A549 treated with GW870086 at 1 μM for 4 hours (cell line): ENCODE data around the gene RPS18. TPM values are rescaled to one million over a fixed set of nuclear protein-coding genes. Genes with fewer than 3 reads are reported as not detected.

Experiments
- total RNA-seq: library from RNA; stranded (reverse); fragments of 200-300 nt; extraction: Qiagen RNA extraction; gene quantifications from 5 replicates; pipeline ENCODE4 v1.2.3, GENCODE V29; 2022; ENCODE audit warnings: low read depth

RPS18 gene
- total RNA-seq, result 2,539 to 2,848 TPM (median 2,622 TPM) in 5 replicates

DNA sequence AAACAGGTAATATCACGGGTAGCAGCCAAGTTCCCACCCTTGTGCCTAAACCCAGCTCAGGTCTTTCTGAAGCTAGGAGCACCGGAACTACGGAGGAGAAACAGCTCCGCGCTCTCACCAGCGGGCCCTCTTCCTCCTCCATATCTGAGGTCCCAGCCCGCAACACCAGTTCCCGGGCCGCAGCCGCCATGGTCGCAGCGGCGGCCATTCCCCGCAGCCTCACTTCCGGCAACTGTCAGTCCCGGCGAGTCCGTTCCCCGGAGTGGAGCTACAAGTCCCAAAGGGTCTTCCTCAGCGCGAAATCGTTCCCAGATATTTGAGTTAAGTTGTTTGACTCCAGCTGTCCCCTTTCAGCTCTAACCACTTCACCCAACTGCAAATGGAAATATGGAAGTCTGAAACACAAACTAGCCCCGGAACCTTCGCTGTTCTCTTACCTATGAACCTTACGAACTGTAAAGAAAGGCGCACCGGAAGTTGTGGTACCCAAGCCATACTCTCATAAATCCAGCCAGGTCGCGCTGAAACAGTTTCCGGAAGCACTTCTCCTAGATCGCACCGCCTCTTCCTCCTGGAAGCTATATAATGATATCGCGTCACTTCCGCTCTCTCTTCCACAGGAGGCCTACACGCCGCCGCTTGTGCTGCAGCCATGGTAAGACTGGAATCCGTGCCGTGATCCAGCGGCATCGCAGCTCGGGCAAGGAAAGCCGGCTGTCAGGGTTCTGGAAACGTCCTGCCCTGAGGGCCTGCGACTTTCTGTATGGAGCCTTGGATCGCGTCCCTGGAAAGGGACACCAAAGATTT, at the start of gene RPS18, which contains the start of gene VPS52:
TSS of gene RPS18 (plus strand) at position 608 of the 807 bp plus-strand sequence. CDS start at position 653, 45 bp downstream.
TSS of gene VPS52 (minus strand) at position 409 of the 807 bp plus-strand sequence. CDS start at position 208, 201 bp downstream.

DNA sequence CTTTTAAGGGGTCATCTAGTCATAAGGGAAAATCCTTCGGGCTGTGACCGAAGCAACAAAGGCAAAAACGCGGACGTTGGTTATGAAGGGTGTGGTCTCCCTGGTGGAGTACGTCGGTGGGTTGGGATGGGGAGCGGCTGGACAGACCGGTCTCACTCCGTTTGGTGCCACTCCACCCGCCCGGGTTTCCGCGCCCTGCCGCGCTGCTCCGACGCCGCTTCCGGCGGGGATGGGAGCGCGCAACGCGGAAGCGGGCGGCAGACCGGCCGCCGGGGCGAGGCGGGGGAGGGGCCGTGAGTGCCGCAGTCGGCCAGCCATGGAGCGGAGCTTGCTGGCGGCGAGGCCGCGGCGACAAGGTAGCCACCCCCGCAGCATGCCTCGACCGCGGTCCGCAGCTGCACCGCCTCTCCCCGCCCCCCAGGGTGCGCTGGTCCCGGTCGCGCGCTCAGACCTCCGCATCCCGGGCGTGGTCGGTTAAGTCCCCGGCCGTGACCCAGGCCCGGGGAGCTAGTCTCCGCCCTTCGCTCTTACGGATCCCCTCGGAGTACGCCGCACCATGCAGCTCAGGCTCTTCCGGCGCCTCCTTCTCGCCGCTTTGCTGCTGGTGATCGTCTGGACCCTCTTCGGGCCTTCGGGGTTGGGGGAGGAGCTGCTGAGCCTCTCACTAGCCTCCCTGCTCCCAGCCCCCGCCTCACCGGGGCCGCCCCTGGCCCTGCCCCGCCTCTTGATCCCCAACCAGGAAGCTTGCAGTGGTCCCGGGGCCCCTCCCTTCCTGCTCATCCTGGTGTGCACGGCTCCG, 5.2 kb downstream of the RPS18 start, which contains the start of gene B3GALT4:
TSS of gene B3GALT4 (plus strand) at position 260 of the 799 bp plus-strand sequence. CDS start at position 557, 297 bp downstream.

DNA sequence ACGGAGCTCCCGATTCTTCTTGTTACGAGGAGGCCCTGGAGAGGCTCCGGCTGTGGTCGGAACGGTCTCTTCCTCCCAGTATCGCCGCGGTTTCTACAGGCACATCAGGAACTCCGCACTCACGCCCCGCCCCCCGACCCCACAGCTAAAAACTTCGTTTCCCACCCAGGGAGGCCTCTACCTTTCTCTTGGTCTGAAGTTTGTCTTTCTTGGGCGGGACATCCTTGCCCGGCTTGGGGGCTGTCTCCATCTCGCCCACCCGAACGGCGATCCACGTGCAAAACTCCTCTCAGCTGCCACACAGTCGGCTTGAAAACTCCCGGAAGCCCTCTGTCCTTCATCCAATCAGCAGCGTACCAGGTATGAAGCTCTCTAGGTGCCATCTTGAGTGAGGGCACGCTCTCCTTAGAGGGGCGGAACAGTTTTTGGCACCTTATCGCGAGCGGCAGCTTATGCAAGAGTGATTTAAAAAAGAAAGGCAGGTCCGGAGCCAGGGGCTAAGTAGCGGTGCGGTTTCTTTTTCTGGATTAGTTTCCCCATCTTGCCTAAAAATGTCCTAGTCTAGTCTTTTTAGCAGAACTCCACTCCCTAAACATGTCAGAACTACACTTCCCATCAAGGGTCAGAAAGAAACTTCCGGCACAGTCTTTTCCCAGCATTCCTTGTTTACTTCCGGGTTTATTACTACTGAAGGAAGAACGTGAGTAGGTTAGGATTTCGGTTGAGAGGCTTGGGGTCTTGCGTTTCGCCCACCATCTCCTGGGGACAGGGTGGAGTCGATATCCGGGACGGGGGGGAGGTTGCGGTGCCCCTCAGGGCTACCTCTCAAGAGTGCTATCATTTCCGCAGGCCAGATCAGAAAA, 17.3 kb downstream of the RPS18 start, which contains the start of the genes PFDN6 and WDR46:
TSS of gene PFDN6 (plus strand) at position 681 of the 863 bp plus-strand sequence. CDS start 256 bp downstream, outside the sequence.
TSS of gene WDR46 (minus strand) at position 319 of the 863 bp plus-strand sequence. CDS start at position 250, 69 bp downstream.

DNA sequence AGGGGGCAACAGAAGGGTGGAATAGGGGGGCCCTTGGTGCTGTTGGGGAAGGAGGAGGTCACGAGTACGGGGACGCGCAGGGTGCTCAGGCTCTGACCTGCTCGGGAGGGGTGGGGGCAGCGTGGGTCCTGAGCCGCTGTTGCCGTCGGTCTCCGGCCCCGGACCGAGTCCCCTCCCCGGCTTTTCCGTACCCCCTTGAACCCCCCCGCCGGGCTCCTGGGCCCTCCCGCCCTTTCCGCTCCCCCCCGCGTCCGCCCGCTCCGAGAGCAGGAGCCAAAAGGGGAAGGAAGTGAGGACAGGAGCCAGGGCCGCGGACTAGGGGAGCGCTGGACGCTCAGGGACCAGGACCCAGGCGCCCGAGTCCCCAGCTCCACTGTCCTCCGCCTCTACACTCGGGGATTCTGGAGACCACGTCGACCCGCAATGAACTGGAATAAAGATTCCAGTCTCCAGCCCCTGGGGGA, 26.9 kb downstream of the RPS18 start, which contains the start of gene RGL2:
TSS of gene RGL2 (minus strand) at position 170 of the 464 bp plus-strand sequence. CDS start 332 bp downstream, outside the sequence.

DNA sequence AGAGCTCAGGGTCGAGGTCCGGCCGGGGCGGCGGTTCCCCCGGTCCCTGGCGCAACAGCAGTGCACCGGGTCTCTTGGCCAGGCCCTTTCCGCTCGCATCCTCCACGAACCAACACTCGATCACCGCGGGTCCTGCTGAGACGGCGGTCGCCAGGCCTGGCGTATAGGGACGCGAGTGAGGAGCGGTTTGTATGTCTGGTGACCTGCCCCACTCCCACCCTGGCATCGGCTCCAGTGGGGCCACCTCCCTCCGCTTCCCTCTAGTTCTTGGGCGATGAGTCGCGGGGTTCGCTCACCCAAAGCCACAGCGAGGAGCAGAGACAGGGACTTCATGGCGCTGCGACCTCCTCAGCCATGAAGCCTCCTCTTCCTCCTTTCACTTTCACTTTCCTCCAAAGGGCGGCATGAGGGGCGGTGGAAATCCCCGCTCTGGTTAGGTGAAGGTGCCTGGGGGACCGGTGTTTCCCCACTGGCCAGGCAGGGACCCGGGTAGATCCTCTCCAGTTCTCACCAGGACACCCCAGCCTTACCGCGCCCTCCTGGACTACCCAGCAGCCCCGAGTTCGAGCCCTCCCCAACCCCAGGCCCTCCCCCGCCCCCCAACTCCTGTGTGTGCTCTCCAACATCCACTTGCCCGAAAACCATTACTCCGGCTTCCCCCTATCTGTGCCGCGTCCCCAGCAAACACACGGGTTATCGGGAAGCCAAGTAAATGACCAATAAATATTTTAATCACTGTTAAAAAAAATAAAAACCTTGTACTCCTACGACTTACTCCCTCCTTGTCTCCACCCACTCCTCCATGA, 42.0 kb downstream of the RPS18 start, which contains the start of gene TAPBP:
TSS of gene TAPBP (minus strand) at position 370 of the 806 bp plus-strand sequence. CDS start at position 333, 37 bp downstream.

DNA sequence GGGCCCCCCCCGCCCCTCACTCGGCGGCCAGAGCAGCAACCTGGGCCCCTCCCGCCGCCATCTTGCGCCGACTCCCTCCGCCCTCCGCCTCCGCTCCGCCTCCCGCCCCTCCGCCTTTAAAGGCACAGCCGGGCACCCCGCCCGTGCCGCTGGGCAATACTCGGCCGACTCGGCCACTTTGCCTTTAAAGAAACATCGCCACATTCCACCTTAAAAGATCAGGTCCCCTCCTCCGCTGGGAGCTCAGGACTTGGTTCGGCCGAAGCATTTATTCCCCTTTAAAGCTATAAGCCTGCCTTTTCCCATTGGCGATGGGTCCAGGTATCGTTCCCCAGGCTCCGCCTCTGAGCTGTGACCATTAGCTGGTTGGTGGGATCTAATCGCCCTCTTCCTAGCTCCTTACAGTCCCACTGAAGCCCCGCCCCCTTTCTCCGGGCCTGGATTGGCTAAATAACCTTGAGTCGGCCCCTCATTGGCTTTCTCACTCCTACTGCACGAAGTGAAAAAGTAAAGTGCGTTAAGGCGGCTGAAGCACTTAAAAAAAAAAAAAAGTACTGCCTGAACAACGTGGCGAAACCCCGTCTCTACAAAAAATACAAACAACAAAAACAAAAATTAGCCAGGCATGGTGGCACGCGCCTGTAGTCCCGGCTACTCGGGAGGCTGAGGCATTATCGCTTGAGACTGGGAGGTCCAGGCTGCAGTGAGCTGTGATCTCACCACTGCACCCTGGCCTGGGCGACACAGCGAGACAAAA, 46.0 kb downstream of the RPS18 start, which contains the start of gene ZBTB22:
TSS of gene ZBTB22 (minus strand) at position 76 of the 757 bp plus-strand sequence. CDS start 828 bp downstream, outside the sequence.

Other genes with a start within 250 kb of the RPS18 start
- gene HLA-DPA1, start 198.4 kb upstream of the RPS18 start, total RNA-seq, result not detected in 5 replicates
- gene HLA-DPB1, start 196.1 kb upstream of the RPS18 start, total RNA-seq, result not detected in 5 replicates
- gene COL11A2, start 79.6 kb upstream of the RPS18 start, total RNA-seq, result 0.45 to 0.93 TPM (median 0.71 TPM) in 5 replicates
- gene RXRB, start 71.4 kb upstream of the RPS18 start, total RNA-seq, result 14.0 to 20.0 TPM (median 19.7 TPM) in 5 replicates
- 103 to 113 TPM (median 109 TPM) in 5 replicates for gene SLC39A7, start 71.2 kb upstream of the RPS18 start, total RNA-seq
- gene HSD17B8, start 67.4 kb upstream of the RPS18 start, total RNA-seq, result 12.3 to 16.6 TPM (median 15.5 TPM) in 5 replicates
- 19.3 to 26.3 TPM (median 23.1 TPM) in 5 replicates for gene RING1, start 63.6 kb upstream of the RPS18 start, total RNA-seq
- 15.1 to 17.6 TPM (median 15.5 TPM) in 5 replicates for gene VPS52, start 199 bp upstream of the RPS18 start, total RNA-seq
- 0.38 to 0.91 TPM (median 0.81 TPM) in 5 replicates for gene B3GALT4, start 5.0 kb downstream of the RPS18 start, total RNA-seq
- 50.1 to 58.6 TPM (median 53.8 TPM) in 5 replicates for gene WDR46, start 17.2 kb downstream of the RPS18 start, total RNA-seq
- gene PFDN6, start 17.5 kb downstream of the RPS18 start, total RNA-seq, result 99.4 to 123 TPM (median 103 TPM) in 5 replicates
- 10.8 to 16.6 TPM (median 13.9 TPM) in 5 replicates for gene RGL2, start 26.9 kb downstream of the RPS18 start, total RNA-seq
- 35.4 to 40.0 TPM (median 38.7 TPM) in 5 replicates for gene TAPBP, start 42.0 kb downstream of the RPS18 start, total RNA-seq
- gene ZBTB22, start 45.7 kb downstream of the RPS18 start, total RNA-seq, result 2.5 to 3.6 TPM (median 3.2 TPM) in 5 replicates
- 35.4 to 36.9 TPM (median 35.9 TPM) in 5 replicates for gene DAXX, start 50.9 kb downstream of the RPS18 start, total RNA-seq
- 37.6 to 44.2 TPM (median 39.0 TPM) in 5 replicates for gene KIFC1, start 119.7 kb downstream of the RPS18 start, total RNA-seq
- gene PHF1, start 138.9 kb downstream of the RPS18 start, total RNA-seq, result 12.5 to 19.8 TPM (median 15.7 TPM) in 5 replicates
- gene CUTA, start 146.0 kb downstream of the RPS18 start, total RNA-seq, result 180 to 224 TPM (median 198 TPM) in 5 replicates
- gene SYNGAP1, start 148.0 kb downstream of the RPS18 start, total RNA-seq, result 3.6 to 4.7 TPM (median 3.9 TPM) in 5 replicates
- 9.9 to 12.4 TPM (median 11.5 TPM) in 5 replicates for gene ZBTB9, start 182.5 kb downstream of the RPS18 start, total RNA-seq